SH-SY5Y (cell line): ENCODE results near the gene MZB1.

Experiments used
- GATA2 ChIP-seq: IDR thresholded peaks from 2 replicates; pipeline ENCODE4 v1.6.1; 2011; ENCODE audit warnings: mild to moderate bottlenecking, low read depth, low read length
- GATA3 ChIP-seq: IDR thresholded peaks from 2 replicates; pipeline ENCODE4 v1.6.1; 2011; ENCODE audit warnings: low read depth, mild to moderate bottlenecking, low read length, moderate library complexity

GRCh38 chr5:139390639-139391569, 1.2 kb upstream of the MZB1 start:
- TF ChIP-seq GATA2 (no peak), GATA3 (no peak)
